ENCODE data around the gene SETD2.

The SETD2 gene

DNA sequence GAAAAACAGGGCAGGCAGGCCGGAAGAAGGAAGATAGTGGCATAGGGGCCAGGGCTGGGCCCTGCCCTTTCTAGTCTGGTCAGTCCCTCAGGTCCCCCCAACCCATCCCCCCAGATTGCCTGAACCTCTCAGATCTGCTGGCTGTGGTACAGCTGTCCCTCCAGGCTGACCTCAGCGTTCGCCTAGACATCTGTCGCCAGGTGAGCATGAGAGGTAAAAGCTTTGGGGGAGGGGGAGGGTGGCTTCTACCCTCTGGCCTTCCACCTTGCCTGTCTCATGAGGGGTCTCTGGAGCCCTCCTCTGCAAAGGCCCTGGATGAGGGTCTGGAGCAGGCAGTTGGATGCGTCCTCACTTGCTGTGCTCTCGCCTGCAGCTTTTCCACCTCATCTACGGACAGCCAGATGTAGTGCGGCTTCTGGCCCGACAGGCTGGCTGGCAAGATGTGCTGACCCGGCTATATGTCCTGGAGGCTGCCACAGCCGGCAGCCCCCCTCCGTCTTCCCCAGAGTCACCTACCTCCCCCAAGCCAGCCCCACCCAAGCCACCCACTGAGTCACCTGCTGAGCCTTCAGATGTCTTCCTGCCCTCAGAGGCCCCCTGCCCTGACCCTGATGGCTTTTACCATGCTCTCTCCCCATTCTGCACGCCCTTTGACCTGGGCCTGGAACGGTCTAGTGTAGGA is 164.3 kb downstream of the SETD2 start:
- H3K18ac ChIP-seq (ENCODE audit: low read length) = no peak overlapping the region
- no peak for DNase-seq
- no peak overlapping the region for H2BK120ac ChIP-seq (ENCODE audit: insufficient read depth, low read length, poor library complexity)
- no peak overlapping the region for H3K14ac ChIP-seq (ENCODE audit: low read length)
- no peak overlapping the region for H2AK5ac ChIP-seq (ENCODE audit: low read length)
- no peak overlapping the region for H3K27ac ChIP-seq (ENCODE audit: low read depth, low read length)
- H4K8ac ChIP-seq (ENCODE audit: low read depth, low read length) = no peak overlapping the region
- no peak overlapping the region for H3K23ac ChIP-seq (ENCODE audit: low read length)
- H3K9ac ChIP-seq (ENCODE audit: low read length) = no peak overlapping the region
- H4K91ac ChIP-seq (ENCODE audit: low read depth, low read length) = no peak overlapping the region
- no peak overlapping the region for H2BK12ac ChIP-seq (ENCODE audit: low read length)
- no peaks in the 10 kb centered on the region for H3K79me1 ChIP-seq (ENCODE audit: low read length)
- H2BK5ac ChIP-seq (ENCODE audit: low read depth, low read length, poor library complexity) = no peak overlapping the region
- no peak overlapping the region for H2AFZ ChIP-seq (ENCODE audit: insufficient read depth, low read length, poor library complexity)
- WGBS (ENCODE audit: extremely low coverage, insufficient coverage, insufficient read length) = no CpG with 5 or more reads among the region's 14 CpGs
- H3K36me3 ChIP-seq (ENCODE audit: control insufficient read depth in 1 of 2, insufficient read depth in 2 of 2, low read length in 2 of 2) = peaks cover 60 to 64% of the 10 kb centered on the region in 2 experiments
- no peak overlapping the region for H3K4me3 ChIP-seq (ENCODE audit: low read depth, low read length)
- H3K79me2 ChIP-seq (ENCODE audit: control insufficient read depth, insufficient read depth, low read length, poor library complexity) = no peaks in the 10 kb centered on the region
- no peaks in the 10 kb centered on the region for H3K27me3 ChIP-seq (ENCODE audit: insufficient read depth, low read length)
- peaks cover 0 to 2% of the 10 kb centered on the region in 2 experiments for H3K4me1 ChIP-seq (ENCODE audit: control insufficient read depth in 1 of 2, insufficient read depth in 2 of 2, low read length in 2 of 2)
- H3K4ac ChIP-seq (ENCODE audit: low read depth, low read length) = no peak overlapping the region
- no peak overlapping the region for H4K12ac ChIP-seq (ENCODE audit: low read depth, low read length)
- H3K4me2 ChIP-seq (ENCODE audit: low read length) = no peak overlapping the region
- peaks cover 3% of the 10 kb centered on the region for H3K9me3 ChIP-seq (ENCODE audit: insufficient read depth, low read depth, low read length)

DNA sequence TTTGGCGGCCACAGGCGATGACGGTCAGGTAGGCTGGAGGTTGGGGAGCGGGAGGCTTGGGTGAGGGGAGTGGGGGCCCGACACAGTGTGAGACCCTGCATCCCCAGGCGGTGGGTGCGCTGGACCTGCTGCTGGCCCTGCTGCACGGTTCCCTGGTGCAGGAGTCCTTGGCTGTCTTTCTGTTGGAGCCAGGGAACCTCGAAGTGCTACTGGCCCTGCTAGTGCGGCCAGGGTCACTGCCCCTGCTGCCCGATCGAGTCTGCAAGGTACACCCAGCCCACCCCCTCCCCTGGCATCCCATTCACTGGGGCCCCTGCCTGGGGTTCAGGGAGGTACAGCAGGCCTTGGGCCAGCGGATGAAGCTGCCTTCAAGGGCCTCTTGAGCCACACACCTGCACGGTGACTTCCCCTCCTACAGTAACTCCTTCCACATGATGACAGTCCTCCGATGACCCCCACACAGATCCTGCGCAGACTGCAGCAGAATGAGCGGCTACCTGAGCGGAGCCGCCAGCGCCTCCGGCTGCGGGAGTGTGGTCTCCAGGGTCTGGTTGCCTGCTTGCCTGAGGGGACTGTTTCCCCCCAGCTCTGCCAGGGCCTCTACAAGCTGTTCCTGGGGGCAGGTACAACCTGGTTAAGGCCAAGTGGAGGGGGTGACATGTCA is 164.9 kb downstream of the SETD2 start:
- no peak overlapping the region for H3K4me2 ChIP-seq (ENCODE audit: low read length)
- no peak overlapping the region for H3K23ac ChIP-seq (ENCODE audit: low read length)
- H3K9me3 ChIP-seq (ENCODE audit: insufficient read depth, low read depth, low read length) = peaks cover 3% of the 10 kb centered on the region
- no peak overlapping the region for H3K4ac ChIP-seq (ENCODE audit: low read depth, low read length)
- no peaks in the 10 kb centered on the region for H3K79me2 ChIP-seq (ENCODE audit: control insufficient read depth, insufficient read depth, low read length, poor library complexity)
- H3K4me3 ChIP-seq (ENCODE audit: low read depth, low read length) = no peak overlapping the region
- H3K9ac ChIP-seq (ENCODE audit: low read length) = no peak overlapping the region
- no peaks in the 10 kb centered on the region for H3K79me1 ChIP-seq (ENCODE audit: low read length)
- H3K18ac ChIP-seq (ENCODE audit: low read length) = no peak overlapping the region
- no CpG with 5 or more reads among the region's 22 CpGs for WGBS (ENCODE audit: extremely low coverage, insufficient coverage, insufficient read length)
- no peak overlapping the region for H3K14ac ChIP-seq (ENCODE audit: low read length)
- H2BK120ac ChIP-seq (ENCODE audit: insufficient read depth, low read length, poor library complexity) = no peak overlapping the region
- H2BK12ac ChIP-seq (ENCODE audit: low read length) = no peak overlapping the region
- H3K36me3 ChIP-seq (ENCODE audit: control insufficient read depth in 1 of 2, insufficient read depth in 2 of 2, low read length in 2 of 2) = peaks cover 57 to 59% of the 10 kb centered on the region in 2 experiments
- H3K27me3 ChIP-seq (ENCODE audit: insufficient read depth, low read length) = no peaks in the 10 kb centered on the region
- no peak overlapping the region for H4K8ac ChIP-seq (ENCODE audit: low read depth, low read length)
- H3K27ac ChIP-seq (ENCODE audit: low read depth, low read length) = no peak overlapping the region
- H2AFZ ChIP-seq (ENCODE audit: insufficient read depth, low read length, poor library complexity) = no peak overlapping the region
- H3K4me1 ChIP-seq (ENCODE audit: control insufficient read depth in 1 of 2, insufficient read depth in 2 of 2, low read length in 2 of 2) = peaks cover 0 to 2% of the 10 kb centered on the region in 2 experiments
- H2AK5ac ChIP-seq (ENCODE audit: low read length) = no peak overlapping the region
- no peak for DNase-seq
- H4K12ac ChIP-seq (ENCODE audit: low read depth, low read length) = no peak overlapping the region
- no peak overlapping the region for H2BK5ac ChIP-seq (ENCODE audit: low read depth, low read length, poor library complexity)
- H4K91ac ChIP-seq (ENCODE audit: low read depth, low read length) = no peak overlapping the region

DNA sequence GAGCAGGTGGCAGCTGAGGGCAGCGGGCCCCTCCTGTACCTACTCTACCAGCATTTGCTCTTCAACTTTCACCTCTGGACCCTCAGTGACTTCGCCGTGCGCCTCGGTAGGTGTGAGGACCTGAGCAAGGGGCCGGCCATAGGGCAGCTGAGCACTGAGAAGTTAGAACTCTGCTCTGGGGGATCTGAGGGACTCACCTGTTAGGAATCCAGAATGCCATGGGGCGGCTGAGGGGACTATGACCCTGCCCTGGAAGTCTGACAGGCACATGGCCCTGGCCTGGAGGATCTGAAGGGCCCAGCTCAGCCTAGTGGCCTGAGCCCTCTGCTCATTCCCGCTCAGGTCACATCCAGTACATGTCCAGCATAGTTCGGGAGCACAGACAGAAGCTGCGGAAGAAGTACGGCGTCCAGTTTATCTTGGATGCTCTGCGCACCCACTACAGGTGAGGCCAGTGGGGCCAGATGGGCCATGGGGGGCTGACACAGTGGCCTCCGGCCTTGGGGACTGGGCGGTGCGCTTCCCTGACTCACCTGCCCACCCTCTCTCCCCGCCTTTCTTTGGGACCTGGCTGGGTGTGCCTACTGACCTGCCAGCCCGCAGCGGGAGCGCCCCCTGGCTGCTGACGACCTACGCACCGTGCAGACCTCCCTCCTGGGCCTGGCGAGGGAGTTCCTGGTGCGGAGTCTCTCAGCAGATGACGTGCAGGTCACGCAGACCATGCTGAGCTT is 165.6 kb downstream of the SETD2 start:
- Histone ChIP-seq H3K23ac (ENCODE audit: low read length) (no peak overlapping the region), H3K79me1 (ENCODE audit: low read length) (no peaks in the 10 kb centered on the region), H2BK12ac (ENCODE audit: low read length) (no peak overlapping the region), H3K27me3 (ENCODE audit: insufficient read depth, low read length) (no peaks in the 10 kb centered on the region), H3K14ac (ENCODE audit: low read length) (no peak overlapping the region), H3K4me3 (ENCODE audit: low read depth, low read length) (no peak overlapping the region), H3K4me1 (ENCODE audit: control insufficient read depth in 1 of 2, insufficient read depth in 2 of 2, low read length in 2 of 2) (peaks cover 0 to 2% of the 10 kb centered on the region in 2 experiments), H2BK5ac (ENCODE audit: low read depth, low read length, poor library complexity) (no peak overlapping the region), H3K36me3 (ENCODE audit: control insufficient read depth in 1 of 2, insufficient read depth in 2 of 2, low read length in 2 of 2) (peaks cover 56 to 58% of the 10 kb centered on the region in 2 experiments), H4K8ac (ENCODE audit: low read depth, low read length) (no peak overlapping the region), H3K18ac (ENCODE audit: low read length) (no peak overlapping the region), H4K12ac (ENCODE audit: low read depth, low read length) (no peak overlapping the region), H3K4ac (ENCODE audit: low read depth, low read length) (no peak overlapping the region), H3K9ac (ENCODE audit: low read length) (no peak overlapping the region), H2AFZ (ENCODE audit: insufficient read depth, low read length, poor library complexity) (no peak overlapping the region), H4K91ac (ENCODE audit: low read depth, low read length) (no peak overlapping the region), H3K9me3 (ENCODE audit: insufficient read depth, low read depth, low read length) (peaks cover 5% of the 10 kb centered on the region), H3K27ac (ENCODE audit: low read depth, low read length) (no peak overlapping the region), H2AK5ac (ENCODE audit: low read length) (no peak overlapping the region), H3K79me2 (ENCODE audit: control insufficient read depth, insufficient read depth, low read length, poor library complexity) (no peaks in the 10 kb centered on the region), H3K4me2 (ENCODE audit: low read length) (no peak overlapping the region), H2BK120ac (ENCODE audit: insufficient read depth, low read length, poor library complexity) (no peak overlapping the region)
- WGBS (ENCODE audit: extremely low coverage, insufficient coverage, insufficient read length) = no CpG with 5 or more reads among the region's 27 CpGs
- DNase-seq = peak; percentile 65 to 85

DNA sequence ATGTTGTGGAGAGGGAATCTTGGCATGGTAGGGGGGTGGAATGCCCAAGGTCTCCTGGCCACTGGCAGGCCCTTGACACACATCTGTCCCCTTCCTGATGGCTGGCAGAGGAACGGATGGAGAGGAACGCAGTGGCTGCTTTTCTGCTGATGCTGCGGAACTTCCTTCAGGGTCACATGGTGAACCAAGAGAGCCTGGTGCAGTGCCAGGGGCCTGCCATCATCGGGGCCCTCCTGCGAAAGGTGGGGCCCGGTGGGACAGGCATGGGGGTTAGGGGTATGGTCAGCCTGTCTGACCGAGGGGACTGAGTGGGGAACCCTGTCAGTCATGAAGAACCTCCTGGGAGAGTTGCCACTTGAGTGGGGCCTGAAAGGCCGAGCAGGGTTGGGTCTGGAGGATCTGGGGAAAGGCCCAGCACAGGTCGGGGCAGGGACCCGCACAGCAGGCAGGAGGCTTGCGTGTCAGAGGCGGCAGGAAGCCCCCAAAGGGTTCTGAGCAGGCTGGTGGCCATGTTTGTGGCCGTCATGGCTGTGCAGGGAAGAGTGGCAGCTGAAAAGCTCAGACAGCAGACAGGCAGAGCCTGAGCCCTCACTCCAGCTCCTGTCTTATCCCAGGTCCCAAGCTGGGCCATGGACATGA is 166.3 kb downstream of the SETD2 start:
- Histone ChIP-seq H3K79me1 (ENCODE audit: low read length) (no peaks in the 10 kb centered on the region), H3K4me3 (ENCODE audit: low read depth, low read length) (no peak overlapping the region), H2BK120ac (ENCODE audit: insufficient read depth, low read length, poor library complexity) (no peak overlapping the region), H3K27ac (ENCODE audit: low read depth, low read length) (no peak overlapping the region), H3K9ac (ENCODE audit: low read length) (no peak overlapping the region), H3K18ac (ENCODE audit: low read length) (no peak overlapping the region), H2BK5ac (ENCODE audit: low read depth, low read length, poor library complexity) (no peak overlapping the region), H4K8ac (ENCODE audit: low read depth, low read length) (no peak overlapping the region), H4K91ac (ENCODE audit: low read depth, low read length) (no peak overlapping the region), H3K36me3 (ENCODE audit: control insufficient read depth in 1 of 2, insufficient read depth in 2 of 2, low read length in 2 of 2) (peaks cover 49 to 53% of the 10 kb centered on the region in 2 experiments), H2AFZ (ENCODE audit: insufficient read depth, low read length, poor library complexity) (no peak overlapping the region), H3K4ac (ENCODE audit: low read depth, low read length) (no peak overlapping the region), H3K4me1 (ENCODE audit: control insufficient read depth in 1 of 2, insufficient read depth in 2 of 2, low read length in 2 of 2) (peaks cover 0 to 2% of the 10 kb centered on the region in 2 experiments), H3K9me3 (ENCODE audit: insufficient read depth, low read depth, low read length) (peaks cover 5% of the 10 kb centered on the region), H2BK12ac (ENCODE audit: low read length) (no peak overlapping the region), H3K14ac (ENCODE audit: low read length) (no peak overlapping the region), H3K79me2 (ENCODE audit: control insufficient read depth, insufficient read depth, low read length, poor library complexity) (no peaks in the 10 kb centered on the region), H3K4me2 (ENCODE audit: low read length) (no peak overlapping the region), H3K27me3 (ENCODE audit: insufficient read depth, low read length) (no peaks in the 10 kb centered on the region), H3K23ac (ENCODE audit: low read length) (no peak overlapping the region), H4K12ac (ENCODE audit: low read depth, low read length) (no peak overlapping the region), H2AK5ac (ENCODE audit: low read length) (no peak overlapping the region)
- no peak for DNase-seq
- no CpG with 5 or more reads among the region's 13 CpGs for WGBS (ENCODE audit: extremely low coverage, insufficient coverage, insufficient read length)

All from trophoblast cell (in vitro differentiated cells and primary cell).